HEK293T (cell line): ENCODE data around the gene SLC37A1.

Source experiments
- BHLHE40 ChIP-seq: fragments of 450-650 bp; IDR thresholded peaks from 2 replicates; pipeline ENCODE4 v1.6.1; 2016; ENCODE audit warnings: mild to moderate bottlenecking, moderate library complexity, borderline replicate concordance
- HDGF ChIP-seq: fragments of 450-650 bp; IDR thresholded peaks from 2 replicates; pipeline ENCODE4 v1.6.1; 2017; ENCODE audit warnings: antibody characterized with exemption, borderline replicate concordance
- SUZ12 ChIP-seq: fragments of 450-650 bp; IDR thresholded peaks from 2 replicates; pipeline ENCODE4 v1.6.1; 2016; ENCODE audit warnings: mild to moderate bottlenecking

DNA sequence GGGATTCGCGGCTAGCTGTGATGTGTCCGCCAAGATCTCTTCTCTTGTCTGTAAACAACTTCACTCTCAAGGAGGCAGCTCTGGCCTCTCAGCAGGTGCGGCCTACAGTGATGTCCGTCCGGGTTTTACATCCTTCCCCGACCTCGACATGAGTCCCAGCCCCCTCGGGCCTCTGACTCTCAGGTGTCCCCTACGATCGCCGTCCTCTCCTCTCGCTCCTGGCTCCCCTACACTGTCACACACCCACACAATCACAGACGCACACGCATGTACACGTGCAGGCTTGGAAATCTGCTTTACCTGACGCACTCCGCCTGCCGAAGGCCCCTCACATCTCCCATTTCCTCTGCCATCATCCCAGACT lies 16.8 kb upstream of the SLC37A1 start:
- TF ChIP-seq HDGF (no peak), BHLHE40 (no peak), SUZ12 (no peak)
